ENCODE results near the gene RAP1GAP2.

DNA sequence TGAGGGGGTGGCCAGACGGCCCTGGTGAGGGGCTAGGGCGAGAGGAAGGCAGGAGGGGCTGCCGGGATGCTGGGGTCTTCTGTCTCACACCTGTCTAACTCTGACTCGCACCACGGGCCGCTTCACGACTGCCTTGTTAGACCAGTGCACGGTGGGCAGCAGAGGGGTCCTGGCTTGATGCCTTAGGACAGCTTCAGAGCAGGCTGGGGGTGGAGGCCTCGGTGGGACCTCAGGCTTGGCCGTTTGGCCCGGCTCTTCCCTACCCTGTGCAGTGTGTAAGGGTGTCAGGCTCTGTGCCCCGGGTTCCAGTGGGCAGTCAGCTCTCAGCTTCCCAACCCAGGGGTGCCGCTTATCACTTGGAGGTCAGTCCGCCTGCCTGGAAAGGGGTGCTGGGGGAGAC, 166.5 kb downstream of the RAP1GAP2 start:
- TF ChIP-seq, protein P1, sequence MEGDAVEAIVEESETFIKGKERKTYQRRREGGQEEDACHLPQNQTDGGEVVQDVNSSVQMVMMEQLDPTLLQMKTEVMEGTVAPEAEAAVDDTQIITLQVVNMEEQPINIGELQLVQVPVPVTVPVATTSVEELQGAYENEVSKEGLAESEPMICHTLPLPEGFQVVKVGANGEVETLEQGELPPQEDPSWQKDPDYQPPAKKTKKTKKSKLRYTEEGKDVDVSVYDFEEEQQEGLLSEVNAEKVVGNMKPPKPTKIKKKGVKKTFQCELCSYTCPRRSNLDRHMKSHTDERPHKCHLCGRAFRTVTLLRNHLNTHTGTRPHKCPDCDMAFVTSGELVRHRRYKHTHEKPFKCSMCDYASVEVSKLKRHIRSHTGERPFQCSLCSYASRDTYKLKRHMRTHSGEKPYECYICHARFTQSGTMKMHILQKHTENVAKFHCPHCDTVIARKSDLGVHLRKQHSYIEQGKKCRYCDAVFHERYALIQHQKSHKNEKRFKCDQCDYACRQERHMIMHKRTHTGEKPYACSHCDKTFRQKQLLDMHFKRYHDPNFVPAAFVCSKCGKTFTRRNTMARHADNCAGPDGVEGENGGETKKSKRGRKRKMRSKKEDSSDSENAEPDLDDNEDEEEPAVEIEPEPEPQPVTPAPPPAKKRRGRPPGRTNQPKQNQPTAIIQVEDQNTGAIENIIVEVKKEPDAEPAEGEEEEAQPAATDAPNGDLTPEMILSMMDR (IDR thresholded peaks at IDR 0.05; ENCODE audit: borderline replicate concordance, extremely low read depth, low read length, poor library complexity, severe bottlenecking), result no peak
- TF ChIP-seq EZH2 (IDR thresholded peaks at IDR 0.05; ENCODE audit: borderline replicate concordance, low read depth, low read length, severe bottlenecking), result no peak

Measured in DND-41 (cell line).